Fibroblast of lung (primary cell): Measurements from ENCODE around the gene ZNF618. TPM values are rescaled to one million over a fixed set of nuclear protein-coding genes. Genes with fewer than 3 reads are reported as not detected.

ENCODE experiments used
- DNase-seq, 2 donors: peaks; one replicate each; pipeline versions ENCODE4 v3.0.0 to v3.0.0-alpha.2; 2010; ENCODE audit warnings: low read depth in 2 of 2
- H2AFZ ChIP-seq: 2 replicates; pipeline ENCODE4 v1.5.1; 2012; ENCODE audit warnings: low read length, control low read depth, inconsistent platforms
- H3K27ac ChIP-seq: 2 replicates; pipeline ENCODE4 v1.5.1; 2011; ENCODE audit warnings: low read length, control low read depth; ENCODE audit not compliant: insufficient read depth
- H3K27me3 ChIP-seq: 2 replicates; pipeline ENCODE4 v1.5.1; 2011; ENCODE audit warnings: mild to moderate bottlenecking, low read length; ENCODE audit not compliant: control insufficient read depth, insufficient read depth
- H3K36me3 ChIP-seq: 2 replicates; pipeline ENCODE4 v1.5.1; 2011; ENCODE audit warnings: low read length; ENCODE audit not compliant: control insufficient read depth, insufficient read depth
- H3K4me1 ChIP-seq: 2 replicates; pipeline ENCODE4 v1.5.1; 2011; ENCODE audit warnings: low read length; ENCODE audit not compliant: control insufficient read depth, insufficient read depth; ENCODE audit errors: extremely low read depth
- H3K4me2 ChIP-seq: 2 replicates; pipeline ENCODE4 v1.5.1; 2011; ENCODE audit warnings: low read length, control low read depth; ENCODE audit not compliant: insufficient read depth; ENCODE audit errors: extremely low read depth
- H3K4me3 ChIP-seq, 4 experiments: fragments of 200-600 bp in 1 of 4; sonication (generic) in 1 of 4; replicated peaks in 1 of 4; 2 replicates each; pipeline ENCODE4 v1.5.1; 2011 to 2016; ENCODE audit warnings: low read length in 4 of 4, low read depth in 3 of 4, mild to moderate bottlenecking in 3 of 4, control low read depth in 2 of 4, inconsistent platforms in 1 of 4, mixed read lengths in 1 of 4; ENCODE audit not compliant: insufficient read depth in 1 of 4; ENCODE audit errors: control extremely low read depth in 1 of 4
- H3K79me2 ChIP-seq: 2 replicates; pipeline ENCODE4 v1.5.1; 2012; ENCODE audit warnings: mild to moderate bottlenecking, low read length, inconsistent platforms; ENCODE audit not compliant: control insufficient read depth, insufficient read depth
- H3K9ac ChIP-seq: 2 replicates; pipeline ENCODE4 v1.5.1; 2011; ENCODE audit warnings: mild to moderate bottlenecking, low read length, control low read depth; ENCODE audit not compliant: insufficient read depth
- H3K9me3 ChIP-seq: 2 replicates; pipeline ENCODE4 v1.5.1; 2012; ENCODE audit warnings: low read depth, low read length; ENCODE audit not compliant: control insufficient read depth, insufficient read depth
- H4K20me1 ChIP-seq: 2 replicates; pipeline ENCODE4 v1.5.1; 2011; ENCODE audit warnings: low read length; ENCODE audit not compliant: control insufficient read depth, insufficient read depth; ENCODE audit errors: extremely low read depth
- EZH2 ChIP-seq: IDR thresholded peaks from 2 replicates; pipeline ENCODE4 v1.5.1; 2012; ENCODE audit warnings: low read length, control low read depth, mild to moderate bottlenecking; ENCODE audit errors: missing control alignments
- polyA plus RNA-seq, 2 donors: library from polyadenylated mRNA; depleted of rRNA in 1 of 2; stranded (reverse) in 1 of 2; unstranded in 1 of 2; fragments of >200 nt; gene quantifications; 2 replicates each; pipeline ENCODE4 v1.2.1, GENCODE V29; 2011 to 2012; ENCODE audit warnings: missing spikeins in 1 of 2
- total RNA-seq: library from RNA; depleted of rRNA; stranded (reverse); fragments of >200 nt; gene quantifications from 2 replicates; pipeline ENCODE4 v1.2.1, GENCODE V29; 2014
- TF ChIP-seq, protein P1 (sequence below), 2 donors: IDR thresholded peaks in 1 of 2; conservative IDR thresholded peaks in 1 of 2; 1 replicate in 1 of 2; 2 replicates in 1 of 2; pipeline ENCODE4 v1.5.1; 2011 to 2012; ENCODE audit warnings: low read length in 2 of 2, control low read depth in 1 of 2, inconsistent platforms in 1 of 2, low read depth in 1 of 2, mild to moderate bottlenecking in 1 of 2

Gene ZNF618
- total and polyA plus RNA-seq, 2 donors (not counting 1 experiment from before 2014, with no cell fraction given) = 6.6 to 8.6 TPM

DNA sequence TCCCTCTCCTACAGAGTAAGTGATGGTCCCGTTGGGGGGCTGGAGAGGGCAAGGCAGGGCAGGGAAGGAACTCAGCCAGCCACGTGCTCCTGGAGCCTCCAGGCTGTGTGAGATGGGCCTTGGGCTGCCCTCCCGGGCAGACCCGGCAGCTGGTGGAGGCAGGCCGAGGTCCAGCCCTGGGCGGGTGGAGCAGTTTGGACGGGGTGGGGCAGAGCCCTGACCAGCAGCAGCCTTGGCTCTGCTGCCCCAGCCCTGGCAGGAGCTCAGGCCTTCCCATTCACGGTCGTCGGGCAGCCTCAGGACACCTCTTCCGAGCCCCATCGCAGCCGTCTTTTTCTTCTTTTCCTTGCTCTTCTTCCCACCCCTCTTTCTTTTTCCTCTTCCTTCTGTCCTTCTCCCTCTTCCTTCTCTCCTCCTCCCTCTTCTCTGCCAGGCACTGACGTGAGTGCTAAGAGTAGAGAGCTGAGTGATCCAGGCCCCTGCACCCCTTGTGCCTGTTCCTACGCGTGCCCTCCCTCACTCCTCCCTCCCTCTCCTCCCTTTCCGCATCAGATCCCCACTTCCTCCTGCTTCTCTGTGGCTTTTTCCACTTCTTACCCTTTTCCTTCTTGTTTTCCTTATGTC, 159.2 kb downstream of the ZNF618 start:
- Histone ChIP-seq H3K79me2 (no peaks in the 10 kb centered on the region), H3K9ac (no peak overlapping the region), H3K27me3 (no peaks in the 10 kb centered on the region), H3K4me3 (no peak overlapping the region), H3K27ac (no peak overlapping the region), H3K9me3 (no peaks in the 10 kb centered on the region), H3K4me2 (no peak overlapping the region), H3K4me1 (no peaks in the 10 kb centered on the region), H2AFZ (no peak overlapping the region), H3K36me3 (peaks cover 24% of the 10 kb centered on the region), H4K20me1 (no peaks in the 10 kb centered on the region)
- DNase-seq = no peak
- TF ChIP-seq, protein P1, sequence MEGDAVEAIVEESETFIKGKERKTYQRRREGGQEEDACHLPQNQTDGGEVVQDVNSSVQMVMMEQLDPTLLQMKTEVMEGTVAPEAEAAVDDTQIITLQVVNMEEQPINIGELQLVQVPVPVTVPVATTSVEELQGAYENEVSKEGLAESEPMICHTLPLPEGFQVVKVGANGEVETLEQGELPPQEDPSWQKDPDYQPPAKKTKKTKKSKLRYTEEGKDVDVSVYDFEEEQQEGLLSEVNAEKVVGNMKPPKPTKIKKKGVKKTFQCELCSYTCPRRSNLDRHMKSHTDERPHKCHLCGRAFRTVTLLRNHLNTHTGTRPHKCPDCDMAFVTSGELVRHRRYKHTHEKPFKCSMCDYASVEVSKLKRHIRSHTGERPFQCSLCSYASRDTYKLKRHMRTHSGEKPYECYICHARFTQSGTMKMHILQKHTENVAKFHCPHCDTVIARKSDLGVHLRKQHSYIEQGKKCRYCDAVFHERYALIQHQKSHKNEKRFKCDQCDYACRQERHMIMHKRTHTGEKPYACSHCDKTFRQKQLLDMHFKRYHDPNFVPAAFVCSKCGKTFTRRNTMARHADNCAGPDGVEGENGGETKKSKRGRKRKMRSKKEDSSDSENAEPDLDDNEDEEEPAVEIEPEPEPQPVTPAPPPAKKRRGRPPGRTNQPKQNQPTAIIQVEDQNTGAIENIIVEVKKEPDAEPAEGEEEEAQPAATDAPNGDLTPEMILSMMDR (conservative IDR thresholded peaks at IDR 0.05 in 1 of 2, IDR thresholded peaks at IDR 0.05 in 1 of 2; ENCODE audit: low read depth in 1 of 2, low read length in 2 of 2) = no peak
- TF ChIP-seq EZH2 = no peak

DNA sequence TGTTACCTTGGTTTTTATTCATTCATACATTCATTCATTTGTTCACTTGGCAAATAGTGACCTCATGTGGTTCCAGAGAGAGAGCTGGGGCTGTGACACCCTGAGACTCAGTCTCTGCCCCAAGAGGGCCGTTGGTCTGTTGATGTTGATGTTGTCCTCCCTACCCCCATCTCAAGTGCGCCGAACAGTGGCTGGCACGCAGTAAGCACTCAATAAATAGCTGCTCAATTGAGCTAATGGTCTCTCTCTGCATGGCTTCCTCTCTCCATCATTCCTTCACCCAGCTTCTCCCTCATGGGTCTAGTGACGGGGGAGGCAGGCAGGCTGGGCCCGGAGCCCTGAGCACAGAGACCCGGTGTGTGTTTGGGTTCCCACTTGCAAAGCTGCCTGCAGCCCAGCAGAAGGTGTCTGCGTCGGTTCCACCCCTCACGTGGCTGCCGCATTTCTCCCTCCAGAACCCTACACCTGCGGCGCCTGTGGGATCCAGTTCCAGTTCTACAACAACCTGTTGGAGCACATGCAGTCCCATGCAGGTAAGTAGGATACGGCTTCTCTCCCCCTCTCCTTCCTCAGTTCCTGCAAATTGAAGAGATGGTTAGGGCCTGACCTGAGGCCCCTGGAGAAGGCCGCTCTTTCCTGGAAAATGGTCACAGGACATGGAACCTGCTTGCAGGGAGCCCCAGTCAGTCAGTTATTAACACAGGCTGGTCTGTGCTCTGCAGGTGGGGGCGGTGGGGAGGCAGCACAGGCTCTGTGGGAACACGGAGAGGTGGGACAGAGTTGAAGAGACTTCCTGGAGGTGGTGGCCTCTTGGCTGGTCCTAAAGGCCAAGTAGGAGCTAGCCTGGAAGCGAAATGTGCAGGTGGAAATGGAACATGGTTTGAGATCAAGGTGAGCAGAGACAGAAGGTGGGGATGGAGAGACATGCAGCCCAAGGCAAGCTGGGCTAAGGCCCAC, 160.0 kb downstream of the ZNF618 start:
- no peak for DNase-seq
- no peak for TF ChIP-seq EZH2
- TF ChIP-seq, protein P1 (conservative IDR thresholded peaks at IDR 0.05 in 1 of 2, IDR thresholded peaks at IDR 0.05 in 1 of 2; ENCODE audit: low read depth in 1 of 2, low read length in 2 of 2) = no peak
- no peaks in the 10 kb centered on the region for H4K20me1 ChIP-seq
- no peak overlapping the region for H2AFZ ChIP-seq
- H3K27ac ChIP-seq = no peak overlapping the region
- no peaks in the 10 kb centered on the region for H3K4me1 ChIP-seq
- H3K4me2 ChIP-seq = no peak overlapping the region
- H3K36me3 ChIP-seq = peaks cover 22% of the 10 kb centered on the region
- H3K4me3 ChIP-seq = no peak overlapping the region
- H3K27me3 ChIP-seq = no peaks in the 10 kb centered on the region
- no peaks in the 10 kb centered on the region for H3K79me2 ChIP-seq
- H3K9ac ChIP-seq = no peak overlapping the region
- no peaks in the 10 kb centered on the region for H3K9me3 ChIP-seq

DNA sequence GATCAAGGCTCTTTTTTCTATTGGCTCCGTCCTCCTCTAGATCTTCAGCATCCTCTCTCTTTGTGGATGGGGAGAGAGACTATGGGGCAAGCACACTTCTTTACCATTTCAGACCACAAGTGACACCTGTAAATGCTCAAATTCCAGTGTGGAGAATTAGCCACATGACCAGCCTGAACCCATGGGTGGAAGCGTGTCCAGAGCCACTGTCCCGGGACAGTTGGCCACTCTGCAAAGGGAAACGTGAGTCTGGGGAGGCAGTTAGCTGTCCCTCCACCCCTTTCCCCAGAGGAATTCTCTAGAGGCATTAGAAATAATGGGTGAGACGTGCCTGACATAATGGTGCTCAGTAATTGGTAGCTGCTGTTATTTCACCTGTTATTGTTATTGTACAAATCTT, 161.1 kb downstream of the ZNF618 start:
- no peak for DNase-seq
- H3K9me3 ChIP-seq = no peaks in the 10 kb centered on the region
- H3K27ac ChIP-seq = no peak overlapping the region
- H3K4me3 ChIP-seq = no peak overlapping the region
- no peak overlapping the region for H2AFZ ChIP-seq
- H4K20me1 ChIP-seq = no peaks in the 10 kb centered on the region
- no peak overlapping the region for H3K4me2 ChIP-seq
- no peaks in the 10 kb centered on the region for H3K27me3 ChIP-seq
- no peak for TF ChIP-seq EZH2
- TF ChIP-seq, protein P1 (conservative IDR thresholded peaks at IDR 0.05 in 1 of 2, IDR thresholded peaks at IDR 0.05 in 1 of 2; ENCODE audit: low read depth in 1 of 2, low read length in 2 of 2) = no peak
- H3K79me2 ChIP-seq = no peaks in the 10 kb centered on the region
- no peaks in the 10 kb centered on the region for H3K4me1 ChIP-seq
- H3K9ac ChIP-seq = no peak overlapping the region
- H3K36me3 ChIP-seq = peaks cover 16% of the 10 kb centered on the region
